HL-60 (cell line): ENCODE results near the gene BMERB1.

Source experiments
- GABPA ChIP-seq: IDR thresholded peaks from 2 replicates; pipeline ENCODE4 v1.6.1; 2012; ENCODE audit warnings: low read depth
- POLR2AphosphoS5 ChIP-seq: IDR thresholded peaks from 2 replicates; pipeline ENCODE4 v1.6.1; 2012; ENCODE audit warnings: low read depth
- SPI1 ChIP-seq: IDR thresholded peaks from 2 replicates; pipeline ENCODE4 v1.6.1; 2012; ENCODE audit warnings: low read depth, mild to moderate bottlenecking, borderline replicate concordance
- TF ChIP-seq, protein P1 (sequence below): IDR thresholded peaks from one replicate; pipeline ENCODE4 v1.5.1; 2011; ENCODE audit warnings: low read length, control low read depth, inconsistent platforms; ENCODE audit not compliant: insufficient read depth
- TF ChIP-seq, protein P2 (sequence below): IDR thresholded peaks from 2 replicates; pipeline ENCODE4 v1.6.1; 2012; ENCODE audit warnings: low read depth; ENCODE audit not compliant: insufficient replicate concordance

DNA sequence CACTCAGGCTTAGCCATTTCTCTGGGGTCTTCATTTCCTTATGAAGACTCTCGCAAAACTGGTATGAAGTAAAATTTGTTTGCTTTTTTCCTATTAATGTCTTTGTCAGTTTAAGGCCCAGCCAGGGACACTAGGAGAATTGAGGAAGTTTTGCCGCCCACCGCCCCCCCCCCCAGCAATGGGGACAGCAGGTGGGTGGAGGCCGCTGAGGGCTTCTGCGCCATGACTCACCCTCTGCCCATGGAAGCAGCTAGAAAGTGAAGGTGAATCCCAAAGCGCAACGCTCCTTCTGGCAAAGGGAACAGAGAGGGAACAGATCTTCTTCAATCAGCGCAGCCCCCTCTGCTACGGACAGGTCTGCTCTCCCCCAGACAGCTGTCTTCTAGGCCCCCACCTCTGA, 158.8 kb downstream of the BMERB1 start:
- TF ChIP-seq, protein P1, sequence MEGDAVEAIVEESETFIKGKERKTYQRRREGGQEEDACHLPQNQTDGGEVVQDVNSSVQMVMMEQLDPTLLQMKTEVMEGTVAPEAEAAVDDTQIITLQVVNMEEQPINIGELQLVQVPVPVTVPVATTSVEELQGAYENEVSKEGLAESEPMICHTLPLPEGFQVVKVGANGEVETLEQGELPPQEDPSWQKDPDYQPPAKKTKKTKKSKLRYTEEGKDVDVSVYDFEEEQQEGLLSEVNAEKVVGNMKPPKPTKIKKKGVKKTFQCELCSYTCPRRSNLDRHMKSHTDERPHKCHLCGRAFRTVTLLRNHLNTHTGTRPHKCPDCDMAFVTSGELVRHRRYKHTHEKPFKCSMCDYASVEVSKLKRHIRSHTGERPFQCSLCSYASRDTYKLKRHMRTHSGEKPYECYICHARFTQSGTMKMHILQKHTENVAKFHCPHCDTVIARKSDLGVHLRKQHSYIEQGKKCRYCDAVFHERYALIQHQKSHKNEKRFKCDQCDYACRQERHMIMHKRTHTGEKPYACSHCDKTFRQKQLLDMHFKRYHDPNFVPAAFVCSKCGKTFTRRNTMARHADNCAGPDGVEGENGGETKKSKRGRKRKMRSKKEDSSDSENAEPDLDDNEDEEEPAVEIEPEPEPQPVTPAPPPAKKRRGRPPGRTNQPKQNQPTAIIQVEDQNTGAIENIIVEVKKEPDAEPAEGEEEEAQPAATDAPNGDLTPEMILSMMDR = no peak
- no peak for TF ChIP-seq POLR2AphosphoS5
- TF ChIP-seq, protein P2, sequence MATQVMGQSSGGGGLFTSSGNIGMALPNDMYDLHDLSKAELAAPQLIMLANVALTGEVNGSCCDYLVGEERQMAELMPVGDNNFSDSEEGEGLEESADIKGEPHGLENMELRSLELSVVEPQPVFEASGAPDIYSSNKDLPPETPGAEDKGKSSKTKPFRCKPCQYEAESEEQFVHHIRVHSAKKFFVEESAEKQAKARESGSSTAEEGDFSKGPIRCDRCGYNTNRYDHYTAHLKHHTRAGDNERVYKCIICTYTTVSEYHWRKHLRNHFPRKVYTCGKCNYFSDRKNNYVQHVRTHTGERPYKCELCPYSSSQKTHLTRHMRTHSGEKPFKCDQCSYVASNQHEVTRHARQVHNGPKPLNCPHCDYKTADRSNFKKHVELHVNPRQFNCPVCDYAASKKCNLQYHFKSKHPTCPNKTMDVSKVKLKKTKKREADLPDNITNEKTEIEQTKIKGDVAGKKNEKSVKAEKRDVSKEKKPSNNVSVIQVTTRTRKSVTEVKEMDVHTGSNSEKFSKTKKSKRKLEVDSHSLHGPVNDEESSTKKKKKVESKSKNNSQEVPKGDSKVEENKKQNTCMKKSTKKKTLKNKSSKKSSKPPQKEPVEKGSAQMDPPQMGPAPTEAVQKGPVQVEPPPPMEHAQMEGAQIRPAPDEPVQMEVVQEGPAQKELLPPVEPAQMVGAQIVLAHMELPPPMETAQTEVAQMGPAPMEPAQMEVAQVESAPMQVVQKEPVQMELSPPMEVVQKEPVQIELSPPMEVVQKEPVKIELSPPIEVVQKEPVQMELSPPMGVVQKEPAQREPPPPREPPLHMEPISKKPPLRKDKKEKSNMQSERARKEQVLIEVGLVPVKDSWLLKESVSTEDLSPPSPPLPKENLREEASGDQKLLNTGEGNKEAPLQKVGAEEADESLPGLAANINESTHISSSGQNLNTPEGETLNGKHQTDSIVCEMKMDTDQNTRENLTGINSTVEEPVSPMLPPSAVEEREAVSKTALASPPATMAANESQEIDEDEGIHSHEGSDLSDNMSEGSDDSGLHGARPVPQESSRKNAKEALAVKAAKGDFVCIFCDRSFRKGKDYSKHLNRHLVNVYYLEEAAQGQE = no peak
- no peak for TF ChIP-seq GABPA
- no peak for TF ChIP-seq SPI1
